ENCODE data around the gene SYPL2.

SYPL2 gene

DNA sequence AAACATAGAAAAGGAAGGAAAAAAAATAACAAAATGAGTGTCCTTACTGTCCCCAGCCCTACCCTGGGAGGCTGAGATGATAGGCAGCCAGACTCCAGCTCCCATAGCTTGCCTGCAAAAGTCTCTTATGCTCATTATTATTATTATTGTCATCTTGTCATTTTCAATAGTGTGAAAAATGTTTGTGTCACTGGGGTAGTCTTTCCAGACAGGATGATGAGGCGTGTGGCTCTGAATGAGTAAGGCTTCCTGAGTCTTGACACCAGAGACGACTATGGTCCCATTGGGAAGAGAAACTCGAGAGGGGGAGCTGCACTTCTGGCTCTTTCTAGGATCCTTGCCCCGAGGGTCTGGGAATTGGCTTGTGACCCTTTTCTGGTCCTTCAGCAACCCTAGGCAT, 26.4 kb downstream of the SYPL2 start:
- no peak for DNase-seq (ENCODE audit: low read depth)

DNA sequence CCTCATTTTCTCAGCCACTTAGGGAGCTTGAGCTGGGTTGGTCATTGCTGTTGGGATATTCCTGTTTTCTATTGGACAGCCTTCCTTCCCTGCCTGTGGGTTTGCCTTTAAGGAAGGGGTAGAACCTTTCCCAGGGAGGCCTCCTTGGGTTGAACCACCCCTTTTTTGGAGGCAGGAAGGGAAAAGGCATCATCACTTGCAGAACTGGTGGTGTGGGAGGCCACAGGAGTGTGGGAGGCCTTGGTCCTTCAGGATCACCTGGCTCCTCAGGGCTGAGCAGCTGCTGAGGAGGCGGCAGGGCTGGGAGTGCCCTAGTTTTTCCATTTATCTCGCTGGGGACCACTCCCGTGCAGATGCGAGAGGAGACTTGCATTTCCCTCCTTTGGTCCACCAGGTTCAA, 26.9 kb downstream of the SYPL2 start:
- no peak for DNase-seq (ENCODE audit: low read depth)

GRCh38 chr1:109493805-109494539, 27.6 kb downstream of the SYPL2 start, which contains the start of gene CYB561D1:
TSS of gene CYB561D1 (plus strand) at chr1:109494094. CDS start at chr1:109494140, 46 bp downstream.
- DNase-seq (ENCODE audit: low read depth), result peak; percentile 81

- DNase-seq (ENCODE audit: low read depth), result no peak
These were observed 29.4 kb downstream of the SYPL2 start for GRCh38 chr1:109495738-109496137.

- no peak for DNase-seq (ENCODE audit: low read depth)
These were observed 31.3 kb downstream of the SYPL2 start for GRCh38 chr1:109497449-109498160.

DNA sequence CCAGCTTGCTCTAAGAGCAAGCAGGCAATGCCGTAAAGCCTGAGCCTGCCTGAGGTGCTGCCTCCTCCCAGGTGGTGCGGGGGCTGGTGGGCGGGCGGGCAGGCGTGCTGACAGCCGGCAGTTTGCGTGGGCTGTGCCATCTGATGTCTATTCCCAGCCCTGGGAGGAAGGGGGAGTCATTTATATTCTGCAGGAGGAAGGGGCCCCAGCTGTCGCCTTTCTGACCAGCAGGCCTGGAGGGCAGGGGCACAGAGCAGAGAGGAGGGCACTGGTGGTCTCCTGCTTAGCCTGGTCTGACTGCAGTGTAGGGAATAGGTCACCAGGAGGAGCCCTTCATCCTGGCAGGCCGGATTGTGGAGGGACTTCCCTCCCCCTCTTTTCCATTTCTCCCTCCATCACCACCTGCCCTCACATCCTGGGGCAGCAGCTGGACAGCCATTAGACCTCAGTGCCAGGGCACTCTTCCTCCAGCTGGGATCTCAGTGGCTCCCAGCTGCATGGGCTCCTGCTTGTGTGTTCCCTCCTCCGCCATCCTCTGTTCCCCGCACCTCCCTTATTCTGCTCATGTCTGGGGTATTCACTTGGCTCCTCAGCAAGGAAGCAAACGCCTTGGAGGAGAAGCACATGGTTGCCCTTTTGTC, 31.9 kb downstream of the SYPL2 start:
- DNase-seq (ENCODE audit: low read depth), result no peak

GRCh38 chr1:109499081-109499480, 32.7 kb downstream of the SYPL2 start:
- DNase-seq (ENCODE audit: low read depth), result no peak

- DNase-seq (ENCODE audit: low read depth), result peak; percentile 56
These were observed 33.6 kb downstream of the SYPL2 start for GRCh38 chr1:109499661-109500536.

DNA sequence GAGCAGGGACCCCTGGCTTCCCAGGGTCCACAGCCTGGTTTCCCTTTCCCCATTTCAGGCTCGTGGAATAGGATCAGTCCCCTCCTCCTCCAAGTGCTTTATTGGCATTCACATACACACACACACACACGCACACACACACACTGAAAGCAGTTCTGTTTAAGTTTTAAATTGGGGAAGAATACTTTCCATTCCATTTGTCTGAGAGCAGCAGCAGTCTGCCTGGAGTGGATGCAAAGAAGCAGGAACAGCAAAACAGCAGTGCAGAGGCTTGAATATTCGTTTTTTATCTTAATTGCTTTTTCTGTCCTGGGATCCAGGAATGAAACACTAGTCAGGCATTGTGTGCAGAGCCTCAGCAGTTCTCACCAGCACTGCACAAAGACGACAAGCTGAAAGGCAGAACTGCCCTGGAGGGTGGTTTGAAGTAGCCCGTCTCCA, 34.6 kb downstream of the SYPL2 start:
- DNase-seq (ENCODE audit: low read depth), result no peak

DNA sequence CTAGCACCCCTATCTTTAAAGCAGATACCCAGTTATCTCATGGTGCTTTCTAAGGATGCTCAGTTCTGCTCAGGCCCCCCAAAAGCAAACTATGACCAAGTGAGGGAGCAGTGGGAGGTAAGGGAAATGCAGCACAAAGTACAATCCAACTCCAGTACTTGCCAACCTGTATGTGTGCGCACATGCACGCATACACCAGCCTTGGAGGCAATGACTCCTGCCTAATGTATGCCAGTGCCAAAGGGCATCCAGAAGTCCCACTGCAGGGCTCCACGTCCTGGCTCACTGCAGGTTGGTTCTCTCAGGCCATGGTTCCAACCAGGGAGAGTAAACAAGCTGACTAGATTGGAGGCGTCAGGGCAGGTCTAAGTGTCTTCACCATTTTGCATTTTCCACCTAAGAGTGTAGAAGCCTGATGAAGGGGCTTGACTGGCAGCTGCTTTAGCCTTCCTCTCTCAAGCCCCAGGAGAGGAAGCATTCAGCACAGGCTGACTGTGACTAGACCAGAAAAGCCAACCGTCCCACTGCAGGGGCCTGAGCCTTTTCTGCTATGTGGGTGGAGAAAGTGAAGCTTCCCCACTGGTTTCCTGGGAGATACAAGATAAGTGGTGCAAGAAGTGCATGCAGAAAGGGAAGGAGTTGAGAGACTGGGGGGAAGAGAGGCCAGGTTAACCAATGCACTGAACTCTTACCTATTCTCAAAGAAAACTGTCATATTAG, 35.5 kb downstream of the SYPL2 start:
- no peak for DNase-seq (ENCODE audit: low read depth)

DNA sequence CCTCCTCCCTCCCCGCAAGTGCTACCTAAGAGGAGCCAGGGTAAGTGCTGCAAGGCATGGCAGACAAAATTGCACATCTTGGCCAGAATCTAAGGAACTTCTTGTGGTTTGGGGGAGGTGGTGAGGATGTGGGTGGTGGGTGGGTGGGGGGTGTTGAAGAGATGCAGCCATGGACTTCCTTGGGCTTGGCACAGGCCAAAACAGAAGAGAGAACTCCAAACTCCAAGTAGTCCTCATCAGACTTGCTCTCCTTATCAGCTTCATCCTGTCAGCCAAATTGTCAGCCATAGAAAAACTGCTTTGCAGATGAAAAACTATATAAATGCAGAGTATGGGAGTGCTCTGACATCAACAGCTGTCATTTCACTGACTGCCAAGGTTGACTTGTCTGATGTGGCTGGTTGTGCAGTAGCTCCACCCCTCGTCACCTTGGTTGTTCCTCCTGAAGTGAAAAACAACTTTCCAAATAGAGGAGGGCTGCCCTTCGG, 36.1 kb downstream of the SYPL2 start:
- peak; percentile 64 for DNase-seq (ENCODE audit: low read depth)

- DNase-seq (ENCODE audit: low read depth), result no peak
These were observed 37.6 kb downstream of the SYPL2 start for GRCh38 chr1:109503935-109504334.

- no peak for DNase-seq (ENCODE audit: low read depth)
These were observed 38.6 kb downstream of the SYPL2 start for GRCh38 chr1:109504974-109505373.

GRCh38 chr1:109508001-109508872, 41.9 kb downstream of the SYPL2 start:
- DNase-seq (ENCODE audit: low read depth), result no peak

DNA sequence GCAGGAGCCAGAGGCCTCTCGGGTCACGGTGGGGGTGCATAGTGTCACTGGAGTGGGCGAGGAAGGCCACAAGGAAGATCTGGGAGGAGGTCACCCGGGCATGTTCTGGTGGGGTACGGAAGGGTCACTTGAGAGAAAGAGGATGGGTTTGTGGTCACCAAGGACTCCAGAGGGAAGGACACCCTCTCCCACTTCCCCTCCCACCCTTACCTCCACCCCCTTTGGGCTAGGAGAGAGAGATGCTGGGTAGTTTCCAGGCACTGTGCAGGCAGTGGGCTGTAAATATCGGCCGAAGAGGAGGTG, 42.5 kb downstream of the SYPL2 start:
- no peak for DNase-seq (ENCODE audit: low read depth)

- DNase-seq (ENCODE audit: low read depth), result peak; percentile 48
These were observed 43.1 kb downstream of the SYPL2 start, which contains the start of gene AMIGO1 for GRCh38 chr1:109509176-109510134. TSS of gene AMIGO1 (minus strand) at chr1:109509727. CDS start at chr1:109508912, 815 bp downstream.

DNA sequence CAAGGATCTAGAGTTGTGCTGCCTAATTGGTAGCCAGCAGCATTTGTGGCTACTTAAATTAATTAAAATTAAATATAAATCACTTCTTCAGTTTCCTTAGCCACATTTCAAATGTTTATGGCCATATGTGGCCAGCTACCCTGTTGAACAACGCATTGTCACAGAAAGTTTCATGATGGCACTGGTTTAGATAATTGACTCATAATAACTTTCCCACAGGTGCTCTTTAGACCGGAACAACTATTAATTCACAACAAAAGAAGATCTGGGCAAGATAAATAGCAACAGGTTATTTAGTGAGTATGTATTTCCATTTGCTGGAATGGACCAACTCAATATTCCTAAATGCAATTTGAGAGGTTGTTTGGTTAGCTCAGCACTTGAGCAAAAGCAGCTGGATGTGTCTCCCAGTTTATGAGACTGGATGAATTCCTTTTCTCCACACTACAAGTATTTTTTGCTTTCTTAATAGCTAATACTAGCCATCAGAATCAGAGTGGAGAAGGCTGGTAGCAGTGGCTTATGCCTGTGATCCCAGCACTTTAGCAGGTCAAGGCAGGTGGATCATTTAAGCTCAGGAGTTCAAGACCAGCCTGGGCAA, 46.9 kb downstream of the SYPL2 start:
- no peak for DNase-seq (ENCODE audit: low read depth)

GRCh38 chr1:109514846-109515245, 48.5 kb downstream of the SYPL2 start:
- no peak for DNase-seq (ENCODE audit: low read depth)

Measured in T follicular helper cell (primary cell).